HK-2 (cell line): ENCODE data around the gene ADIPOR2.

ENCODE experiments used
- DNase-seq: peaks from one replicate; pipeline ENCODE4 v3.0.0-alpha.2; 2018; ENCODE audit not compliant: unreplicated experiment

The ADIPOR2 gene, protein sequence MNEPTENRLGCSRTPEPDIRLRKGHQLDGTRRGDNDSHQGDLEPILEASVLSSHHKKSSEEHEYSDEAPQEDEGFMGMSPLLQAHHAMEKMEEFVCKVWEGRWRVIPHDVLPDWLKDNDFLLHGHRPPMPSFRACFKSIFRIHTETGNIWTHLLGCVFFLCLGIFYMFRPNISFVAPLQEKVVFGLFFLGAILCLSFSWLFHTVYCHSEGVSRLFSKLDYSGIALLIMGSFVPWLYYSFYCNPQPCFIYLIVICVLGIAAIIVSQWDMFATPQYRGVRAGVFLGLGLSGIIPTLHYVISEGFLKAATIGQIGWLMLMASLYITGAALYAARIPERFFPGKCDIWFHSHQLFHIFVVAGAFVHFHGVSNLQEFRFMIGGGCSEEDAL

DNA sequence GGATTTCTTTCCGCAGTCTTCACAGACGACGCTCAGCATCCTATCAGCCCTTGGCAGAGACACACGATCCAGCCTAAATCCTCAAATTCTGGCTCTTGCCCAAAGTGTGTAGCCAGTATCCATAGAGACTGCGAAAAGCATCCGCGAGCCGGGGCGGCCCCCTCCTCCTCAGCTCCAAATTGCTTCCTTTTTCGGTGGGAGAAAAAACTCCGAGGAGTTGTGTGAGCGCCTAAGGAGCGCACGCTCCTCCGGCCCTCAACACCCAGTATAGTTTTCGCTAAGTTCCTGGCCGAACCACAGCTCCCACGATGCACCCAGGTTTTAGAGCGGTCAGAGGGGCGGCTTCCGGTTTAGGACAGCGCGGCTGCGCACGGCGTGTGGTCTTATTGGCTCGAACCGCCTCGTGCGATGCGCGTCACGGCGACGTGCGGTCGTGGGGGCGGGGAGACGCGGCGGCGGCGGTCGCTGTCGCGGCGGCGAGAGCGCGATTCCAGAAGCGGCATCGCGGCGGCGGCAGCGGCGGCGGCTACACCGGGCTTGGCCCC, at the start of gene ADIPOR2:
Gene ADIPOR2, plus strand, starts transcription at position 493 of the 545 bp plus-strand sequence. CDS start 63,274 bp downstream, outside the sequence.
- DNase-seq = peak; percentile 96

DNA sequence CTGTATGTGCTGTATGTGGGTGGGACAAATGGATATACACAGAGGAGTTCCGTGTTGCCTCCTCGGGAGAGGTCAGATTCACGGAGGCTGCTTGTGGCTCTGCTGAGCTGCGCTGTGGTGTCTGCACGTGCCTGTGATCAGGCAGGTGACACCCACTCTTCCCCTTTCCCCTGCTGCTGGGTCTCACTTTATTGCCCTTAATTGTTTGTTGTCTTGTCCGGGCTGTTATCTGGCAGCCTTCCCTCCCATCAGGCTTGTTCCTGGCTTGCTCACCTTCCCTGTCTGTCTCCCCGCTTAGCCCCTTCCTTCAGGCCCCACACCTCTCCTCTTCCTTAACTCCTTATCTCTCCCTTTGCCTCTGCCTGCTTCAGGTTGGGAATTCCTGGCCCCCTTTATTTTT, 48.4 kb upstream of the ADIPOR2 start:
- no peak for DNase-seq

DNA sequence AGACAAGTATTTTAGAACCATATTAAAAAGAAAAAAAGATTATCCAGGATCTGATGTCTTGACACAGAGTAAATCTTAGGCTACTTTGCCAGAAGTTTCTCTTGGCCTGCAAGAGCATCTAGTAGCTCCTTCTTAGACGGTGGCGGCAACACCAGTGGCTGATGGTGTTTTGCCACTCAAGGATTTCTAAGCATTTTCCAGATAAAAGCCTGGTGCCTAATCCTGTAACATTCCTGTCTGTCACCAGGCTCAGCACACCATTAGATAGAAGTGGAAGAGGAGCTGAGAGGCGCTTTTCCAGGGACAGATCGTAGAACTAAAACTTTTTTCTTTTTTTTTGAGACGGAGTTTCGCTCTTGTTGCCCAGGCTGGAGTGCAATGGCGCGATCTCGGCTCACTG, 47.8 kb upstream of the ADIPOR2 start:
- no peak for DNase-seq

DNA sequence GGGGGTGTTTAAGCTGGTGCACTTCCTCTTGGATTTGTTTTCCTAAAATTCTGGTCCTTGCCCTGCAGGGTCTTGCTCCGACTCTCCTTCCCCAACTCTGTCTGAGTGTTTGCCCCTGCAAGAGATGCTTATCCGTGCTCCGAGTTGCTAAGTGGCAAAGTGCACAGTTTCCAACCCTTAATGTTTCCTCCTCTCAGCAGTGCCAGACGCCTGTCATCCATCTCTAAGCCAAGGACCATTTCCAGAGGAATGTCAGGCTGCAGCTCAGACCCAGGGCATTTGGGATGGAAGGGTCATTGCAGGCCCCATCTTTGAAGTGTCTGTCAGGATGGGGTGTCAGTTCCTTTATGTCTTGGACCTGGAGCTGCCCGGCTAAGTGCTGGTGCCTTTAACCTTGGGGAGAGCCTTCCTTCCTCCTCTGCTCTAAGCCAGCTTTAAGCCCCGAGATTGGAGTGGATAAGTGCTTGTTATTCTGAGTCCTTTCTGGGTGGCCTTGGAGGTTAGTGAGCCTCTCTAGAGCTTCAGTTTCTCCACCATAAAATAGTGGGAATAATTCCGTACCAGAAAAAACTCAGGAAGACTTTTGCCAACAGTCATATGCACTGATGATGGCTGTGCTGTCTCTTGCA, 46.9 kb upstream of the ADIPOR2 start:
- DNase-seq = no peak

DNA sequence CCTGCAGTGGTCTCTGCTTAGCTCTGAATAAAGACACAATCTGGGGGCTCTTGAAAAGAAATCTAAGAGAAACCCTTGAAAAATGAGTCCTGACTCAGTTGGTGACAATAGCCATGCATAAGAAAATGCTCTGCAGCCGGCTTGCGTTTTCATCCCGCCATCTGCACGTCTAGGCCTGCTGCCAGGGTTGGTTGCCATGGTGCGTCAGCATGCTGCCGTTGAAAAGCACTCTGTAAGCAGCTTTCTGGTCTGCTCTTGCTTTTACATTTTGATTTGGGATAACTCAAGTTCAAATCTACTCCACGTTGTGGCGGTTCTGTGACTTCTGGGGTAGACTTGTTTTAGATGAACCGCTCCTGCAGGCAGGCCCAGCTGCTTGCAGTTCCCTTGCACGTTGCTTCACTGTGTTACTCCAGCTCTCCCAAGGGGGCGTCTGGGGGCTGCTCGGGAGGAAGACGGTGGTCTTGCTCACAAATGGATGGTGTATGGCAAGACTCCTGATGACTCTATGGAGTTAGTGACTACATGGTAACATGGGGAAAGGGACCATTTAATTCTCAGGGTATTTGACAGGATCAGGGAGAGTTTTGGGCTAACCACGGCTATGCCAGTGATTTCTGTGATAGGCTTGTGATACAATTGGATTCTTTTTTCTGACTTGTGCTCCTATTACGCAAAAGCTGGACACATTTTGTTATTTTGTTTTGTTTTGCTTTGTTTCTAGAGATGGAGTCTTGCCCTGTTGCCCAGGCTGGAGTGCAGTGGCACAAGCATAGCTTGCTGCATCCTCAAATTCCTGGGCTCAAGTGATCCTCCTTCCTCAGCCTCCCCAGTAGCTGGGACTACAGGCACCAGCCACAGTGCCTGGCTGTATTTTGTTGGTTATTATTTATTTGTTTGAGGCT, 46.1 kb upstream of the ADIPOR2 start:
- DNase-seq = no peak

DNA sequence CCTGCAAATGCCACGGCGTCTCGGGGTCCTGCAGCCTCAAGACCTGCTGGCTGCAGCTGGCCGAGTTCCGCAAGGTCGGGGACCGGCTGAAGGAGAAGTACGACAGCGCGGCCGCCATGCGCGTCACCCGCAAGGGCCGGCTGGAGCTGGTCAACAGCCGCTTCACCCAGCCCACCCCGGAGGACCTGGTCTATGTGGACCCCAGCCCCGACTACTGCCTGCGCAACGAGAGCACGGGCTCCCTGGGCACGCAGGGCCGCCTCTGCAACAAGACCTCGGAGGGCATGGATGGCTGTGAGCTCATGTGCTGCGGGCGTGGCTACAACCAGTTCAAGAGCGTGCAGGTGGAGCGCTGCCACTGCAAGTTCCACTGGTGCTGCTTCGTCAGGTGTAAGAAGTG, 45.1 kb upstream of the ADIPOR2 start:
- DNase-seq = no peak

DNA sequence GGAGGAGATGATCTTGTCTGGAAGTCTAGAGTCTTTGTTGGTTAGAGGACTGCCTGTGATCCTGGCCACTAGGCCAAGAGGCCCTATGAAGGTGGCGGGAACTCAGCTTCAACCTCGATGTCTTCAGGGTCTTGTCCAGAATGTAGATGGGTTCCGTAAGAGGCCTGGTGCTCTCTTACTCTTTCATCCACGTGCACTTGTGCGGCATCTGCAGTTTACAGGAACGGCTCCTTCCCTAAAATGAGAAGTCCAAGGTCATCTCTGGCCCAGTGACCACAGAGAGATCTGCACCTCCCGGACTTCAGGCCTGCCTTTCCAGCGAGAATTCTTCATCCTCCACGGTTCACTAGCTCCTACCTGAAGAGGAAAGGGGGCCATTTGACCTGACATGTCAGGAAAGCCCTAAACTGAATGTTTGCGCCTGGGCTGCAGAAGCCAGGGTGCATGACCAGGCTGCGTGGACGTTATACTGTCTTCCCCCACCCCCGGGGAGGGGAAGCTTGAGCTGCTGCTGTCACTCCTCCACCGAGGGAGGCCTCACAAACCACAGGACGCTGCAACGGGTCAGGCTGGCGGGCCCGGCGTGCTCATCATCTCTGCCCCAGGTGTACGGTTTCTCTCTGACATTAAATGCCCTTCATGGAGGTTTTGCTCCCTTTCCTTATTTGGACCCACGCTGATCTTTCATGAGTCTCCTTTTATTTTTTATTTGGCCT, 44.1 kb upstream of the ADIPOR2 start:
- no peak for DNase-seq

DNA sequence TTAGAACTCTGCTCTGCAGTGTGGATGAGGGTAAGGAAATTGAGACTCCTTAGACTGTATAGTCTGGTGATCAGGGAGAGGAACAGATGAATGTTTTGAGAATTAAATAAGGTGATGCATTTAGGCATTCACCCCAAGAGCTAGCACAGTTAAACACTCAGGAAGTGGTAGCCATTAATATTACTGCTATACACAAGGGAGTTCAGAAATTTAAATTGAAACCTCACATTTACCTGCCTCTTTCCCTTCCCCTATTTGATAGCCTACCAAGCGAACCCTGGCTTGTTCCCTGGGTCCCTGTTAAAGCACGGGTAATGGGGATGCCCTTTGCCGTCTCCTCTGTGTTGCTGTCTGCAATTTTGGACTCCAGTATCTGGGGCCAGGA, 43.6 kb upstream of the ADIPOR2 start:
- DNase-seq = no peak

DNA sequence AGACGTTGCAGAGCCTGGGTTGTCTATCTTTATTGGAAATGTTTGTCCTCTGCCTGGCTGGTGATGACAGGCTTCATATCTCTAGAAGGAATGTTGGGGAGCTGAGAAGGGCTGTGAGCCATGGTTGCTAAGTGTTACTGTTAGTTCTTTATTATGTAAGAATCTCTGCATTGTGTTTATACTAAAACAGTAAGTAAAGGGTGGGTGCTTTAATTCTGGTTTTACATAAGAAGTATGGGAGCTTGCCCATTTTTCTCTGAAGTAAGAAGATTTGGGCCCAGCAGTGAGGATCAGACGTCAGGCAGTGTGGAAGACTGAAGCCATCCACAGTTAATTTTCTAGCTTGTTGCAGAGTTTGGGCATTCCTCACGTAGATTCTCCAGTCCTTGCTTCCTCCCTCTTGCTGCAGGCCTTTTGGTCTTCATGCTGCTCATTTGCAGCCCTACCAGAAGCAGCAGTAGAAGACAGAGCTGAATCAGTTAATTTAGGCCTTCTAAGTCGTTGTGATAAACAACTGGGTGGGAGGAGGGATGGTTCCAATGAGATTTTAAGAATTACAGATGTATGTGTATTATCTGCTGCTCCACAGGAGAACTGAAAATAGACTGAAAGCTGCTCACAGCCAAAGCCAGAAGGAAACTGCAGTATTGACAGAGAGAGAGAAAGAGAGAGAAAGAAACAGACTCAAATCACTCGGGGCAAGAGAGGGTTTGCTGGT, 40.5 kb upstream of the ADIPOR2 start:
- DNase-seq = no peak

DNA sequence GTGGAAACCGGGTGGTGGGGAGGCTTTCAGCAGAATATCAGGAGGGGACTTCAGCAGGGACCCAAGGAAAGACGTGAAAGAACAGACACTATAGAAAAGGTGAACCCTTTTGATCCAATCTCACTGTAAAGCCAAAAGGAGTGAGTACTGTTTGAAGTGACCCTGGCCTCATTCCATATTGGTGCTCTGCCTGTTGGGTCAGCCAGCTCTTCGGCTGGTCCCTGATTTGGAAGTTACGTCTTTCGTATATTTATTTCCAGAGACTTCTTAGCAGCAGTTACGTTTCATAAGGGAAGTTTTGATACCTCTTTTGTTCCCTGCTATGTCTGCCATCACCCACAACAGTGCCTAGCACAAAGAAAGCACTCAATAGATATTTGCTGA, 39.9 kb upstream of the ADIPOR2 start:
- DNase-seq = no peak

DNA sequence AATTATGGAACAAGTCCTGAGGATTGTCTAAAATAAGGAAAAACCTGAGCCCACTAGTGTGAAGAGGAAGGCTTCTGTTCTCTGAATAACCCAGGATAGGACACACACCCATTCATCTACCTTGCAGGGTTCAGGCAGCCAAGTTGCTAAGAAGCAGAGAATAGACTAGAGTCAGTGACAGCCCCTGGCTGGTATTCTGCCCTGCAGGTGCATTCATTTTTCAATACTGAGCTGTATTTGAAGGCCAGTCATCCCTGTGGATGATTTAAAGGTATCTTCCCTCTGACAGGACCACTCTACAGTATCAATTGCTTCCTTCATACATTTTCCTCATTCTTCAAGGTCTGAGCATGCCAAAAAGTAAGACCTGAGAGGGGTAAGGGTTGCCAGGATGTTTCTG, 38.9 kb upstream of the ADIPOR2 start:
- no peak for DNase-seq

DNA sequence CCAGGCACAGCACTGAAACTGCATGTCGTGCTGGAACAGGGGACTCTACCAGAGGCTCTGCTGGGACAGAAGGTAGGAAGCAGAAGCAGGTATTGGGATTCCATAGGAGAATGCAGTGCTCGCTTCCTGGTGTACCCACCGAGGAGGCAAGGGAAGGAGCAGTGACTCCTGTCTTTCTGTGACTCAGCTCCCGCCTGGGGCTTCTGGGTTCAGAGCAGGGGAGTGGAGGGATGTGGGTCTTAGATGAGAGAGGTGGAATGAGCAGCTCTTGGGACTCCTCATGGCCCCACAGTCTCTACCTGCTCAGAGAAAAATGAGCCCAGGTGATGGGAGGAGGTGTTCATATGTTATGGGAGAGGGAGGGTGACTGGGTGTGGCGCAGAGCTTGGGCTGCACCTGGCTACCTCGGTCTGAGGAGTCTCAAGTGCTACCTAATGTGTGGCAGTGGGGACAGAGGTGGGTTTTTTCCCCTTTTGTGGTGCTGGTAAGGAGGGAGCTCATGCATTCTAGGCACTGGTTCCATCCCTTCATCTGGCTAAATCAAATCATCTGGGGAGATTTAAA, 35.6 kb upstream of the ADIPOR2 start:
- DNase-seq = no peak

DNA sequence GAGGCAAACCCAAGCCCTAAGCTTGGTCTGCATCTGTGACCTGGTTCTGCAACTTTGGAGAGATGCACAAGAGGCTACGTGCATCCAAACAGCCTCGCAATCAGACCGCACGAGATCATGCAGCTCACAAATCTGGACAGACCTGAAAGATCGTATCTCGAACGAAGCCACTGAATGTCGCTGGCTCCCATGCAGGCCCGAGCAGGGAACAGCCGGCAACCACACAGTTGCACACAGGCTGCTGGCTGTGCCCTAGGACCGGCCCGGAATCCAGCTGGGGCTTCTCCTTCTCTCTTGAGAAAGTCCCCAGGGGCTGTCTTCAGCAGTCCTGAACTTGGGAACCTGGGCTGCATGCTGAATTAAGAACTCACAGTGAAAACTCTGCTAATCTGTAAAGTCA, 34.0 kb upstream of the ADIPOR2 start:
- no peak for DNase-seq

DNA sequence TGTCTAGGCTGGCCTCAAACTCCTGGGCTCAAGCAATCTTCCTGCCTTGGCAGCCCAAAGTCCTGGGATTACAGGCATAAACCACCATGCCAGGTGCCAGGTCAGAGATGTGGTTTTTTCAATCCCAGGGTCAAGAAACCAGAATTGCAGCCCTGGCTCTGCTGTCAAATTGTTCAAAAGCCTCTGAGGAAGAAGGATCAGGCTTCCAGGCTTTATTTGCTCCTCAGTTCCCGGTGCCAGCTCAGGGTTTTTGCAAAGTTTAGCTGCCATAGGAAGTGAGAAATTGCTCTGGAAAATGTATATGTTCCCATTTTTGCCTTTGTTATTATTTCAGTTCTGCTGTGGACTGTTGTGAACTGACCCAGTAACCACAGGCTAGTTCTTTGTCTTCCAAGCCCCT, 33.2 kb upstream of the ADIPOR2 start:
- DNase-seq = no peak

DNA sequence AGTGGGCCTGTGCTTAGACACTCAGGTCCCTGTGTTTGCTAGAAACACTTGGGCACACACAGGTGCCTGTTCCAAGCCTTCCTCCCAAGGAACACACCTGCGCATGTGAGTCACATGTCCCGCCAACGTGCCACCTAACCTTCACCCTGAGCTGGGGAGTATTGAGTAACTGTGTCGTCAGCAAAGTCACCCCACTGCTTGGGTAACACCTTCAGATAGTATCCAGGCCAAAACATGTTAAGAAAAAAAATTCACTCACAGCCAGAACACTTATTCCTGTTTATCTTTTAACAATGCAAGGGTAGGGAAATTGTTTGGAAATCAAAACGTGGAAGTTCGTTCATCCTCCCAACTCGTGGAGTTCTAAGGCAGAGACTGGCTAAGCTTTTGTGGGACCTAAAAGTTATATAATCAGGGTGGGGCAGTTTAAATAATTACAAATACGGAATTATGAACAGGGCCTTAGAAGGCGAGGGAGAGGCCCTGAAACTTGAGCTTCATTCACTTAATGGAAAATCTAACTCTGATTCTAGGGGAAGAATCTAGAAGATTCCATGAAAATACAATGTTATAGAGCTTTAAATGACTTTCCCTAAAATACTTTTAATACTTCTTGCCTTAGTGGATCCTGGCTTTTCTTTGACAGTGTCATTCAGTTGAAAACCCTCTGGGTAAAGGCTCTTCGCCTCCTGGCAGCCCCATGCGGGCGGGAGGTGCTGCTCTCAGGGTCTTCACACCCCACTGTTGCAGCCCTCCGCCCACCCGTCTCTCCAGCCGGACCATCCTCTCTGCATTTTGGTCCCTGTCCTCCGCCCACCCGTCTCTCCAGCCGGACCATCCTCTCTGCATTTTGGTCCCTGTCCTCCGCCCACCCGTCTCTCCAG, 30.3 kb upstream of the ADIPOR2 start:
- no peak for DNase-seq

DNA sequence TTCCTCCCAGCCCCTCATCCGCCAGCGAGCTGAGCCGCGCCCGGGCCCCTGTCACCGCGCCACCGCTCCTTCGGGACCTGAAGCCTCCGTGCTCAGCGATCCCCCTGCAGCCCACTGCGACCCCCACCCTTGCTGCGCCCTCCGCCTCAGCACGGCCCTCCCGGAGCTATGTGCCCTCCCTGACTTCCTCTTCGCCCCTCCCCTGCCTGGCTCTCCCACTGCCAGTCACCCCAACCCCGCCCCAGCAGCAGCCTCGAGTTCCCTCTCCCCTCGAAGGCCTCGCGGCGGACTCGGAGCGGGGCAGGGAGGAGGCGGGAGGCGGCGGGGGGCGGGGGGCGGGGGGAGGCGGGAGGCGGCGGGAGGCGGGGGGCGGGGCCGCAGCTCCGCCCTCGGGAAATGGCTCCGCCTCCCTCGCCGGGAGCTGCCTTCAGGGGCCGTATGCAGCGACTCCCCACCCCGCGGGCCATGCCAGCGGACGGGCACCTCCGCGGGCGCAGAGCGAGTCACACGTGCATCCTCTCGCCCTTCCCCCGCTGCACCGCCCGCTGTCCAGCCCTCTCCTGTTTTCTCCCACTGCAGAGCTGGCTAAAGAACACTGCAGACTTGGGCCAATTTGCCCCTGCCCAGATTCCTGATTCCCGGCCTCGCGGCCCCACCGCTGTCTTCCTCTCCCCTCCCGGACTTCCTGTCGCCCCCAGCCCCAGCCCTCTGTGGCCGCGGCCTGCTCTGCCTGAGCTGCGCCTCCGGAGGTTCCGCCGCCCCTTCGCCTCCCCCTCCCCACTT, 29.1 kb upstream of the ADIPOR2 start:
- DNase-seq = peak; percentile 92

DNA sequence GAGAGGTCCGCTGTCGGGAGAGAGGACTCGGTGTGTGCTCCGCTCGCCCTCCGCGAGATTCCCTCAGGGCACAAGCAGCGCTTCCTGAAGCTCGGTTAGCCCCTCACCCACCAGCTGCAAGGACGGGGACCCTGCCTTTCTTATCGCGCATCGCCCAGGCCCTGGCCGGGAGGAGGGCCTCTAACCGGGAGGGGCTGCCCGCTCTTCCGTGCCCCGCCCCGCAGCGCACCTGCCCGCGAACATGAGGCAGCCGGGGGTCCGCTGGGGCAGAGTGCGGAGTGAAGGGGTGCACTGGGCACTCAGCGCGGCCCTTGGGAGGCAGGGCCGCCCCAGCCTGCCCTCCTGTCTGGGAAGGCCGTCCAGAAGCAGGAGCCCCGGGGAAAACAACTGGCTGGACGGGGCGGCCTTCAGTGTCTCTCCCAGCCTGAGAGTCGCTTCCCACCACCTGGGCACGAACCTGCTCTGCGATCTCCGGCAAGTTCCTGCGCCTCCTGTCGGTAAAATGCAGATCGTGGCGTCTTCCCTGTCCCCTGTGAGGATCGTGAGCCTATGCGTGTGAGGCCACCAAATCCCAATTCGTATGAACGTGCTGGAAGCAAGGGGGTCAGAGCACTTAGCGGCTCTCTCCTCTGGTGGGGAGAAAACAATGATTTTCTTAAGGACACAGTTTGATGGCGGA, 28.0 kb upstream of the ADIPOR2 start:
- DNase-seq = no peak

DNA sequence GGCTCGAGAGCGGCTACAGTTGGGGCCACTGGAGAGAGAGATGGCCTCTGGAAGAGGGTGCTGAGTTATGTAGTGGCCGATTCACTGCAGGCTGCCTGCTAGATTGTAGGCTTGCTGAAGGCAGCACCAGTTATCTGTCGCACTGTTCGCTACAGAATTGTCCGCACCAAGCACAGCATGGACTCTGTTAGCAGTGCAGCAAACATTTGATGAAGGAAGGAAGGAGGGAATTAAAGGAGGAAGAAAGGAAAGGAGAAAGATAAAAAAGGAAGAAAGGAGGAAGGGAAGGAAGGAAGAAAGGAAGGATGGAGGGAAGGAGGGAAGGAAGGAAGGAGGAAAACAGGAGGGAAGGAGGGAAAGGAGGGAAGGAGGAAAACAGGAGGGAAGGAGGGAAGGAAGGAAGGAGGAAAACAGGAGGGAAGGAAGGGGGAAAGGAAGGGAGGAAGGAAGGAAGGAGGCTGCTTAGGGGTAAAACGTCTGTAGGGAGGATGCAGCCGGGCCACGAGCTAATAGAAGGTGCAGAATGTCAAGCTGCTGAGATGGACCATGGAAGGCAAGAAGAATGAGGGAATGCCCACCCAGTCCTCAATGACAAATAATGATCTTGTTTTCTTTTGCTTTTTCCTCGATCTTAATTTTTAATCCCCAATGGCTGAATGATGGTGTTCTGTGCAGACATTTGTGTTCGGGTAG, 27.3 kb upstream of the ADIPOR2 start:
- no peak for DNase-seq
